ENCODE data around the gene TWIST2.

The TWIST2 gene

GRCh38 chr2:238913931-238914647 is 66.2 kb downstream of the TWIST2 start:
- DNase-seq (ENCODE audit: low read depth, low spot score), result no peak
- H3K27ac ChIP-seq, result peak overlapping the region; percentile 66

- H3K27ac ChIP-seq, result peak overlapping the region; percentile 66
- DNase-seq (ENCODE audit: low read depth, low spot score), result no peak
Measured at GRCh38 chr2:238914648-238915015, 66.7 kb downstream of the TWIST2 start.

- H3K27ac ChIP-seq, result peak overlapping the region; percentile 66
- no peak for DNase-seq (ENCODE audit: low read depth, low spot score)
Measured at GRCh38 chr2:238915196-238915595, 67.3 kb downstream of the TWIST2 start.

- peak overlapping the region; percentile 66 for H3K27ac ChIP-seq
- DNase-seq (ENCODE audit: low read depth, low spot score), result no peak
Measured at GRCh38 chr2:238915596-238915995, 67.7 kb downstream of the TWIST2 start.

- no peak overlapping the region for H3K27ac ChIP-seq
- no peak for DNase-seq (ENCODE audit: low read depth, low spot score)
Measured at GRCh38 chr2:238916176-238916874, 68.4 kb downstream of the TWIST2 start.

GRCh38 chr2:238916875-238917590 is 69.1 kb downstream of the TWIST2 start:
- H3K27ac ChIP-seq, result no peak overlapping the region
- no peak for DNase-seq (ENCODE audit: low read depth, low spot score)

GRCh38 chr2:238919307-238919706 is 71.4 kb downstream of the TWIST2 start:
- DNase-seq (ENCODE audit: low read depth, low spot score), result no peak
- no peak overlapping the region for H3K27ac ChIP-seq

- no peak overlapping the region for H3K27ac ChIP-seq
- DNase-seq (ENCODE audit: low read depth, low spot score), result no peak
Measured at GRCh38 chr2:238920053-238920452, 72.2 kb downstream of the TWIST2 start.

- H3K27ac ChIP-seq, result no peak overlapping the region
- no peak for DNase-seq (ENCODE audit: low read depth, low spot score)
Measured at GRCh38 chr2:238920601-238921001, 72.7 kb downstream of the TWIST2 start.

- H3K27ac ChIP-seq, result no peak overlapping the region
- DNase-seq (ENCODE audit: low read depth, low spot score), result no peak
Measured at GRCh38 chr2:238921259-238921658, 73.4 kb downstream of the TWIST2 start.

- DNase-seq (ENCODE audit: low read depth, low spot score), result no peak
- no peak overlapping the region for H3K27ac ChIP-seq
Measured at GRCh38 chr2:238921681-238922319, 73.9 kb downstream of the TWIST2 start.

- DNase-seq (ENCODE audit: low read depth, low spot score), result no peak
- no peak overlapping the region for H3K27ac ChIP-seq
Measured at GRCh38 chr2:238922435-238922834, 74.5 kb downstream of the TWIST2 start.

GRCh38 chr2:238924032-238924431 is 76.1 kb downstream of the TWIST2 start:
- no peak for DNase-seq (ENCODE audit: low read depth, low spot score)

GRCh38 chr2:238924796-238925195 is 76.9 kb downstream of the TWIST2 start:
- DNase-seq (ENCODE audit: low read depth, low spot score), result no peak
- H3K27ac ChIP-seq, result no peak overlapping the region

More at GRCh38 chr2:238924032-238924431, 76.1 kb downstream of the TWIST2 start:
- H3K27ac ChIP-seq, result no peak overlapping the region

- no peak overlapping the region for H3K27ac ChIP-seq
- DNase-seq (ENCODE audit: low read depth, low spot score), result no peak
Measured at GRCh38 chr2:238925281-238925680, 77.4 kb downstream of the TWIST2 start.

GRCh38 chr2:238925816-238926521 is 78.1 kb downstream of the TWIST2 start:
- no peak for DNase-seq (ENCODE audit: low read depth, low spot score)
- no peak overlapping the region for H3K27ac ChIP-seq

- no peak for DNase-seq (ENCODE audit: low read depth, low spot score)
- no peak overlapping the region for H3K27ac ChIP-seq
Measured at GRCh38 chr2:238926761-238927611, 79.1 kb downstream of the TWIST2 start.

GRCh38 chr2:238927746-238928519 is 80.0 kb downstream of the TWIST2 start:
- DNase-seq (ENCODE audit: low read depth, low spot score), result no peak
- H3K27ac ChIP-seq, result no peak overlapping the region

Measured in epithelial cell of prostate (primary cell).